Osteocyte (in vitro differentiated cells): ENCODE data around the gene ALX4. TPM values are rescaled to one million over a fixed set of nuclear protein-coding genes. Genes with fewer than 3 reads are reported as not detected.

Experiments used
- DNase-seq: peaks from one replicate; pipeline ENCODE4 v3.0.0; 2021; ENCODE audit warnings: mixed read lengths; ENCODE audit not compliant: unreplicated experiment; ENCODE audit errors: extremely low spot score
- H3K27ac Mint-ChIP-seq: one replicate; pipeline ENCODE4 v1.8.0; 2021; ENCODE audit warnings: mild to moderate bottlenecking, mixed read lengths; ENCODE audit not compliant: unreplicated experiment
- H3K27me3 Mint-ChIP-seq: one replicate; pipeline ENCODE4 v1.8.0; 2021; ENCODE audit warnings: mixed read lengths; ENCODE audit not compliant: unreplicated experiment
- H3K36me3 Mint-ChIP-seq: one replicate; pipeline ENCODE4 v1.8.0; 2021; ENCODE audit warnings: mixed read lengths; ENCODE audit not compliant: unreplicated experiment
- H3K4me1 Mint-ChIP-seq: one replicate; pipeline ENCODE4 v1.8.0; 2021; ENCODE audit warnings: mixed read lengths; ENCODE audit not compliant: unreplicated experiment
- H3K4me3 Mint-ChIP-seq: one replicate; pipeline ENCODE4 v1.8.0; 2021; ENCODE audit warnings: mild to moderate bottlenecking, moderate library complexity, mixed read lengths; ENCODE audit not compliant: unreplicated experiment
- H3K9me3 Mint-ChIP-seq: one replicate; pipeline ENCODE4 v1.8.0; 2021; ENCODE audit warnings: mixed read lengths; ENCODE audit not compliant: unreplicated experiment
- CTCF ChIP-seq: fragments of 200-600 bp; sonication (generic); IDR thresholded peaks from 2 replicates; pipeline ENCODE4 v1.5.0; 2021; ENCODE audit warnings: antibody characterized with exemption, mild to moderate bottlenecking, moderate library complexity
- total RNA-seq: library from RNA; stranded (reverse); gene quantifications from 2 replicates; pipeline ENCODE4 v1.2.1, GENCODE V29; 2021

ALX4 gene
- total RNA-seq, 1 donor from 2014 or later, result not detected

- Mint-ChIP-seq H3K27ac (no peak overlapping the region), H3K27me3 (no peaks in the 10 kb centered on the region), H3K36me3 (peaks cover 8% of the 10 kb centered on the region), H3K4me1 (peaks cover 7% of the 10 kb centered on the region), H3K4me3 (no peak overlapping the region), H3K9me3 (no peaks in the 10 kb centered on the region)
- no peak for TF ChIP-seq CTCF
- no peak for DNase-seq
These were observed 87.9 kb downstream of the ALX4 start for GRCh38 chr11:44221992-44222391.

GRCh38 chr11:44221456-44221855 is 88.5 kb downstream of the ALX4 start:
- Mint-ChIP-seq H3K27me3 (no peaks in the 10 kb centered on the region), H3K4me1 (peaks cover 7% of the 10 kb centered on the region), H3K36me3 (peaks cover 8% of the 10 kb centered on the region), H3K9me3 (no peaks in the 10 kb centered on the region), H3K4me3 (no peak overlapping the region), H3K27ac (no peak overlapping the region)
- DNase-seq, result no peak
- TF ChIP-seq CTCF, result no peak

- H3K27ac Mint-ChIP-seq, result no peak overlapping the region
- no peaks in the 10 kb centered on the region for H3K27me3 Mint-ChIP-seq
- H3K4me3 Mint-ChIP-seq, result no peak overlapping the region
- no peaks in the 10 kb centered on the region for H3K9me3 Mint-ChIP-seq
- peaks cover 7% of the 10 kb centered on the region for H3K4me1 Mint-ChIP-seq
- no peak for DNase-seq
- H3K36me3 Mint-ChIP-seq, result peaks cover 9% of the 10 kb centered on the region
- TF ChIP-seq CTCF, result no peak
These were observed 89.8 kb downstream of the ALX4 start for GRCh38 chr11:44219830-44220796.

- H3K9me3 Mint-ChIP-seq, result peaks cover 11% of the 10 kb centered on the region
- TF ChIP-seq CTCF, result no peak
- no peaks in the 10 kb centered on the region for H3K27me3 Mint-ChIP-seq
- H3K4me3 Mint-ChIP-seq, result no peak overlapping the region
- no peak overlapping the region for H3K27ac Mint-ChIP-seq
- no peak for DNase-seq
- peaks cover 23% of the 10 kb centered on the region for H3K36me3 Mint-ChIP-seq
- H3K4me1 Mint-ChIP-seq, result peaks cover 4% of the 10 kb centered on the region
These were observed 92.5 kb downstream of the ALX4 start for GRCh38 chr11:44217432-44217831.

GRCh38 chr11:44213148-44213547 is 96.8 kb downstream of the ALX4 start:
- no peak overlapping the region for H3K4me3 Mint-ChIP-seq
- H3K27ac Mint-ChIP-seq, result no peak overlapping the region
- H3K27me3 Mint-ChIP-seq, result no peaks in the 10 kb centered on the region

More at GRCh38 chr11:44213148-44213547, 96.8 kb downstream of the ALX4 start:
- H3K9me3 Mint-ChIP-seq, result peaks cover 21% of the 10 kb centered on the region
- TF ChIP-seq CTCF, result no peak
- no peak for DNase-seq
- peaks cover 14% of the 10 kb centered on the region for H3K4me1 Mint-ChIP-seq
- H3K36me3 Mint-ChIP-seq, result peaks cover 32% of the 10 kb centered on the region
